ENCODE measurements around the gene RNU4-1.
"Not testable (repeated sequence)": the region's sequence is repeated elsewhere in the genome, so short reads cannot be mapped to it uniquely, and the experiment has no call there.

RNU4-1 gene

DNA sequence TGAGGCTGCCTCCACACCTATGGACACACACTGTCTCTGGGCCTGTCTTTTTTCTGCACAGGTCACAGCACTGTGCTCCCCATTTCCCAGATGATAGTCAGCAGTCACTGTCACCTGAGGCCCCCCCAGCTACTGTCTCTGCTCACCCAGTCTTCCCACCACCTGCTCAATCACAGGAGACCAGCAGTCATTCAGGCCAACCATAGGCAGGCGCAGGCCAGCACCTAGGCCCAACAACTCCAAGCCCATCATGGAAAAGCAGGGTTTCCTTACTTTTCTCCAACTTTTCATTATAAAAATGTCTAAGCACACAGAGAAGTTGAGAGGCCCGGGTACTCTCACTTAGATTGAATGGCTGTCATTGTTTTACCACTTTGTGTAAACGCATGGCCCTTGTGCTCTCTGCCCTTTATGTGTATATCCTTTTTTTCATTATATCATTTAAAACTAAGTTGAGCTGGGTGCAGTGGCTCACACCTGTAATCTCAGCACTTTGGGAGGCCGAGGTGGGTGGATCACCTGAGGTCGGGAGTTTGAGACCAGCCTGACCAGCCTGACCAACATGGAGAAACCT is 34.6 kb downstream of the RNU4-1 start:
- no peak for DNase-seq (ENCODE audit: low read depth)

DNA sequence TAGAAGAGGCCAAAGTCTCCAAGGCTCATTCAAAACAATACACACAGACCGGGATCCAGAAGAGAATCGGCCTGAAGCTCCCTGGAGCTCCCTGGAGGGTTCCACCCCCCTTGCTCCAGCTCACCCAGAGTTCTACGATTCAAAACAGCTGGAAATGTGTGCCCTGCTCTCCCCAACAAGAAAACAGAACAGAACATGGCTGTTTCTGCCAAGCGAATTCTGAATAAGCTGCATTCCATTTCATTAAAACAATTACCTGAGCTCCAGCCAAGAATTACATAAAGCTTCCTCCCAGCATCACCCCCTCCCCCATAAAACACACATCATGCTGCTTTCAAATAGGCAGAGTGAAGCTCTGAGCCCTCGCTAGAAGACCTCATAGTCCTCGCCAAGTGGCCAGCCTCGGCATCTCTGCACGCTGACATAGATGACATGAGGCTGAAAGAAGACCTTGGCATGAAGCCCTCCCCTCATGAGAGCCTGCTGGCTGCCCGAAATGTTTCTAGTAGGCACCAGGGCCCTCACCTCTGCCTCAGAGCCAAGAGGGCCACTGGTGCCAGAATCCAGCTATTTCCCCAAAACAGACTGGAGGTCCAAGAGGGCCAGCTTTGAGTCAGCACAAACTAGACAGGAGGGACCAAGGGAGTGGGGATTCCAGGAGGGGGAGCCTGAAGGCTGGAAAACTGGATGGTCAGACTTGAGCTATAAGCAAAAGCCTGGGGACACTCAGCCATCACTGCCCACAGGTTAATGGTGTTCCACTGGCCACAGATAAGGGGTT is 35.8 kb downstream of the RNU4-1 start:
- no peak for DNase-seq (ENCODE audit: low read depth)

DNA sequence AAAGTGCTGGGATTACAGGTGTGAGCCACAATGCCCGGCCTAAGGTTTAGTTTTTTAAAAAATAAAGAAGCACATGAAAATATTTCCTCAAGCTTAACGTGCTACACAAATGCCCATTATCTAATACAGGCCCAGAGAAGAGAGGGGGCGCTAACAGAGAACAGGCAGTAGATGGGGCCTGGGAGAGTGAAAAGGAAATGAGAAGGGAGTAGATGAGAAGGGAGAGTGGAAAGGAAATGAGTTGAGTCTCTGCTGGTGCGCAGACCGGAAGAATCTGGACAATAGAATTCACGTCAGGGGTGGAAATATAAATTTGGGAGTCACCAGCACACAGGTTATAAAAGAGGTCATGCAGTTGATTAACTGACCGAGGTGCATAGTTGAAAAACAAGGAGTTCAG is 38.2 kb downstream of the RNU4-1 start:
- no peak for DNase-seq (ENCODE audit: low read depth)

DNA sequence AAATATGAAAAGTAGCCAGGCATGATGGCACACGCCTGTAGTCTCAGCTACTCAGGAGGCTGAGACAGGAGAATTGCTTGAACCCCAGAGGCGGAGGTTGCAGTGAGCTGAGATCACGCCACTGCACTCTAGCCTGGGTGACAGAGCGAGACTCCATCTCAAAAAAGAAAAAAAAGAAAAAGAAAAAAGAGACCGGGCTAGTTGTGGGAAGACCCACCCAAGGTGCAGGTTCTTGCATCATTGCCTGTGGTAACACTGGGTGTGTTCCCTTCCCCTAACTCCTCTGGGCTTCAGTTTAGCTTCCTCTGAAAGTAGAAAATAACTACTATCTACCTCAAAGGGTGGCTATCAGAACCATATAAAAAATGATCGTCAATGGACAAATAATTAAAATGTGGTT is 39.7 kb downstream of the RNU4-1 start:
- DNase-seq (ENCODE audit: low read depth) = peak; percentile 26

DNA sequence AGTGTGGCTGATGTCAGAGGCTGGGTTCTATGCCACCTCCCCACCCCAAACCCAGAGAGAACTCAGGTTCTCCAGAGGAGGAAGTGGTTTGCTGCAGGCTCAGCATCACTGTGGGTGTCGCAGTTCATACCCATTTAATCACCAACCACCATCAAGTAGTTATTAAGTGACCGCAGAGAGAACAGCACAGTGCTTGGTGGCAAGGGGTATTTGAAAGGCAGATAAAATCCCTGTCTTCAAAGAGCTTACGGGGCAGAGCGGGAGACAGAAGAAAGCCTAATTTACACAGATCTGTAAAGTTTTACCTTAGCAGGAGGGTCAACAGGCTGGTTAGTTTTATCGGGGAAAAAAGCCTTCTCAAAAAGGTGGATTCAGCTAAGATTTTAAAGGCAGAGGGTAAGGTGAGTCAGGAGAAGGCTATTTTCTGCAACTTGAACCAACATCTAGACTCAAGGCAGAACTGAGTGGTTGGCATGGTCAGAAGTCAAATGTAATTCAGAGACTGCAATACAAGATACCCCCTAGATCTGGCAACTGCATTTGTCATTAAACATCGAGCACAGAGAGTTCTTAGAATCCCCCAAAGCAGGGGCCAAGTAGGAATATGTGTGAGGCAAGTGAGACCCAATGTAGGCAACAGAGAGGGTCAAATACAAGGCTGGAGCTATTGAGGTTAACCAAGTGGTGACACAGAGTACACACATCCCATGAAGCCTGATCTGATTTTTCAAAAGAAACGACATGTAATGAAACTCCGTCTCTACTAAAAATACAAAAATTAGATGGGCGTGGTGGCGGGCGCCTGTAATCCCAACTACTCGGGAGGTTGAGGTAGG is 40.7 kb downstream of the RNU4-1 start:
- peak; percentile 66 for DNase-seq (ENCODE audit: low read depth)

DNA sequence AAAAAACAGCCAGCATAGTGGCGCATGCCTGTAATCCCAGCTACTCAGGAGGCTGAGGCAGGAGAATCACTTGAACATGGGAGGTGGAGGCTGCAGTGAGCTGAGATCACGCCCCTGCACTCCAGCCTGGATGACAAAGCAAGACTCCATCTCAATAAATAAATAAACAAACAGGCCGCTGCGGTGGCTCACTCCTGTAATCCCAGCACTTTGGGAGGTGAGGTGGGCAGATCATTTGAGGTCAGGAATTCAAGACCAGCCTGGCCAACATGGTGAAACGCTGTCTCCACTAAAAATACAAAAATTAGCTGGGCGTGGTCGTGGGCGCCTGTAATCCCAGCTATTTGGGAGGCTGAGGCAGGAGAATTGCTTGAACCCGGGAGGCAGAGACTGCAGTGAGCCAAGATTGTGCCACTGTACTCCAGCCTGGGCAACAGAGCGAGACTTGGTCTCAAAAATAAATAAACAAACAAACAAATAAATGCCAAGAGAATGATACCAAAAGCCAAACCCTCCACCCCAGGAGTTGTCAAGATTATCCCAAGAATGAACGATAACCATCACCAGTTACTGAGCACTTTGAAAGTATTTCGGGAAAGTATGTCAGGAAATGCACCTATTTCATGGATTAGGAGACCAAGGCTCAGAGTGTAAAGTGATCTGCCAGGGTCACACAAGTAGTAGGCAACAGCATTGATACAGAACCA is 41.5 kb downstream of the RNU4-1 start:
- DNase-seq (ENCODE audit: low read depth) = not testable (repeated sequence)

DNA sequence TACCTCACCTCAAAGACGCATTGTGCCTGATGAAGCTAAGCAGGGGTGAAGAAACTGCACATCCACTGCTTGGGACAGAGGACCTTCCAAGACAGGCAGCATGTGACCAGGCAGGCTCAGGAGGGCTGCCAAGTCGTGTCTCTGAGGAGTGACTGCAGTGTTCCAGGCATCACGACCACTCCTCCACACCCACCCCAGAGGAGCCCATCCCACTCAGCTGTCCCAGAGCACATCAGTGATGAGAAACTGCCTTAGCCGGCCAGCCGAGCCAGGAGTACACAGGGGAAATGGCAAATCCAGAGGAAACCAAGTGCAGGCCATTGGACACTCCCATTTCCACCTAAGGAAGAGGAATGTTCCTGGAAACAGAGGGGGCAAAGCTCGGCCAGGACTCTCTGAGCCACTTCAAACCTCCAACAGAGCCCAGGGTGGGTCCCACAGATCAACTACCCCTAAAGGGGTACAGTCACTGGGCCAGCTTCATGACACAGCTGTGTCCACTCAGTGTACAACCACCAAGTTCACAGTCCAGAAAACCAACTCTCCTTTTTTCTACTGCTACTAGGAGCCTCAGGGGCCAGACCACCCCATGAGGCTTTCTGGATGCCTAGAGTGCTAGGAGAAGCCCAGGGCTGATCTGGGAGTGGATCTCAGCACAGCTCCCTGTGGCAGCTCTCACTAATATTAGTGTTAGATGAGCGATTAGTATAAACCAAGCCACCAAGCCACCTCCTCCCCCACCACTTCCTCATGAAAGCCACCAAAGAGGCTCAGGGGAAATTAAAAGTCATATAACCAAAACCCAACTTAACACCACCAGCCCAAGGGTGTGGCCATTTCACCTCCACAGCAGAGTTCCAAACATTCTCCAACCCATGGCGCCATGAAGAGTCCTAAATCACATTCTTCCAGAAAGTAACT is 42.9 kb downstream of the RNU4-1 start:
- no peak for DNase-seq (ENCODE audit: low read depth)

DNA sequence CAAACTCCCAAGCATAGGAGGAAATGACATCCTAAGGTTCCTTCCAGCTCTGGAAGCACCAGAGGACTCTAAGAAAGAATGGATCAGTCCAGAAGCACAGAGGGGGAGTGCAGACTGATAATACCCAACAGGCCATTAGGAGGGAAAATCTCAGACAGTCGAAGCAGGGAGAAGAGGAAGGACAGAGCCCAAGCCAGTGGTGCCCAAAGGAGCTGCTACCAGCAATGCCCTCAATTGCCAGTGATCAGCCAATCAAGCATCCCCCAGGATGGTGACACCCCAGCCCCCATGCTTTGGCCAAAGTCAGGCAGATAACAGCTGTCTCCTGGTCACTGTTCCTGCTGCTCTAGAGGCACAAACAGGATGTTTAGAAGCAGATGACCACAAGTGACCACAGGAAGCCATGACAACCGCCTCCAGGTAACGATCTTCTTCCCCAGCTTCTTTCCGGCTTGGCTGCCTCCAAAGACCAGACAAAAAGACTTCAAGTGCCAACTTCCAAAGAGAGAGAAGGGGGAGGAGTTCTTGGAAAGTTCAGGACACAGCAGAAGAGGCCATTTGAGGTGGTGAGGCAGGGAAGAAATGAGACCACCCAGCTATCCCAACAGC is 43.7 kb downstream of the RNU4-1 start:
- DNase-seq (ENCODE audit: low read depth) = no peak

DNA sequence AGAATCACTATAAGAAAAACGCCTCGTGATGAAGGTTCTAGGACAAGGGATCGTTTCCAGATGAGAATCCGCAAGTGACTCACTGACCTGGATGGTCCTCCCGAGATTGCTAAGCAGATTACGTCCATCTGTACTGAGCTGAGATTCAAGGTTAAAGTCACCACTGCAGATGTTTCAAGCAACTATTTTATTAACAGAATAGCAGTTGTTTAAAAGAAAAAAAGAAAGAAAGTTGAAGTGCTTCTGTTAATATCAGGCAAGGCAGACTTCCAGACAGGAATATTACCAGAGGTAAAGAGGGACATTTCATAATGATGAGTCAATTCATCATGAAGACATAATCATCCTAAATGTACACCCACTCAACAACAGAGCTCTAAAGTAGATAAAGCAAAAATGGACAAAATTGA is 45.4 kb downstream of the RNU4-1 start:
- DNase-seq (ENCODE audit: low read depth) = no peak

DNA sequence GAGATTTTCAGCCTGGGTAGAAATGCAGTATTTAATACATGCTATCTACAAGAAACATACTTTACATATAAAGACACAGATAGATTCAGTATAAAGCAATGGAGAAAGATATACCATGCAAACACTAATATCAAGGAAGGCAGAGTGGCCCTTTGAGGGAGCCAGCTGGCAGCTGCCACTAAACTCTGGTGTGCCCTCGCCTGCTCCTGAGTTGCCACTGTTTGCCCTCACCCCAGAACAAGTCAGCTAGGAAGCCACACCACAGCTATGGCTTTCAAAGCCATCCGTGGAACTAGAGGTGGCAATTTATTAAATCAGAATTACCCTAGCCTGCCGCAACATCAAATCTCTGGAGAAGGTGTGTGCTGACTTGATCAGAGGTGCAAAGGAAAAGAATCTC is 45.9 kb downstream of the RNU4-1 start:
- no peak for DNase-seq (ENCODE audit: low read depth)

DNA sequence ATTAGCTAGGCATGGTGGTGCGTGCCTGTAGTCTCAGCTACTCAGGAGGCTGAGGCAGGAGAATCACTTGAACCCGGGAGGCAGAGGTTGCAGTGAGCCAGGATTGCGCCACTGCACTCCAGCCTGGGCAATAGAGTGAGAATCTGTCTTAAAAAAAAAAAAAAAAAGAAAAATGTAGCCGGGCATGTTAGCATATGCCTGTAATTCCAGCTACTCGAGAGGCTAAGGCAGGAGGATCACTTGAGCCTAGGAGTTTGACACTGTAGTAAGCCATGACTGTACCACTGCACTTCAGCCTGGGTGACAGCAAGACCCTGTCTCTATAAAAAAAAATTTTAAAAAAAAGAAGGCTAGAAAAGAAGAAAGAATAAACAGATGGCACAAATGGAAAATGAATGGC is 46.3 kb downstream of the RNU4-1 start:
- DNase-seq (ENCODE audit: low read depth) = not testable (repeated sequence)

Measured in activated T-helper 1 cell treated with Interleukin-2 at 50 U/mL for 16 hours (primary cell).